HG02884 (cell line): ENCODE measurements around the gene MGAT4C.

Source experiments
- ATAC-seq: cut with Tn5 transposase; IDR thresholded peaks from one replicate; pipeline ENCODE4 v1.9.1; 2021; ENCODE audit warnings: mild to moderate bottlenecking, moderate library complexity; ENCODE audit not compliant: unreplicated experiment

MGAT4C gene

DNA sequence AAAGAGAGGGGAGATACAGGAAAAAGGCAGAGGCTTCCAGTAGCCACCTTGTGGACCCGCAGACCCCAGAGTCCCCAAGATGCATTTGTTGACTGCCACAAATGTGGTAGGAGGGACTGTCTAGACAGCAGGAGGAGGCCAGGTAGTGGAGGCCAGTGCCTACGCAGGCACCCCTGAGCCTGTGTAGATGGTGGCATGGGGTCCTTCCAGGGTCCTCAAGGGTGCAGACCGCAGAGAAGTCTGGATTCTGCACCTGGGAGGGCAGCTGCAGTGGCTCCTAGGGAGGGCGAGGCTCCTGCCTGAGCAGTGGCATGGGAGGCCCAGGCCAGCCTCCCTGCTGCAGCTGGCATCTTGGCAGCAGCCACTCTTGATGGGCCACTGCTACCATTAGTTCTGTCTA, 262.4 kb downstream of the MGAT4C start:
- no peak for ATAC-seq

DNA sequence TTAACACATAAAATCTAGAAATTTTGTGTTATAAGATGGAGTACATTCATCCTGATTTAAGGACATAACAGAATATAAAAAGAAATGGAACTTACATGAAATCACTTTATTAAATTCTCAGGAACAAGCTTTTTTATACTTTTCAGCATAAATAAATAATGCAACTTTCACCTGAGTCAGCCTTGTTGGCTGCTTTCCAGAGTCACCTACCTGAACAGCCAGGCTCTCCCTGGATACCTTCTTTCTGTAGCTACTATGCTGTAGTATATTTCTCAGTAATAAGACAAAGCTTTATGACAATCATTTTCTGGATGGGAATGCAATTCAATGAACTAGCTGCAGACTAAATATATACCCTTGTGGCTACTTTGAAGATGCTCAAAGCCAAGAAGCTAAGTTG, 270.2 kb downstream of the MGAT4C start:
- no peak for ATAC-seq

DNA sequence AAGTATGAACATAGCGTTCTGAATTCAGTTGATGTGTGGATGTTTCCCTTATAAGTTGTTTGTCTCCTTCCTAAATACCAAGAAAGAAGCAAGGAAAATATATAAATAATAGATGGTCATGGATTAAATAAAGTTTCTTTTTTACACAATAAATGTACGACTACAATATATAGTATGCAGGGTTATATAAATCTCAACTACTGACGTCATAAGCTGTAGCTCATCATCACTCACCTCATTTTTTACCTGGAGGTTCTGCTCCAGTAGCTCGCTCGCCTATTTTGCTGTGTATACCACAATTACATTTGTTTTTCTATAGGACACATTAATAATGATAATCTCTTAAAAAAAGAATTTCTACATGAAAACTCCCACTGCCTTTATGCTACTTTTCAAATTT, 272.6 kb downstream of the MGAT4C start:
- ATAC-seq = no peak

DNA sequence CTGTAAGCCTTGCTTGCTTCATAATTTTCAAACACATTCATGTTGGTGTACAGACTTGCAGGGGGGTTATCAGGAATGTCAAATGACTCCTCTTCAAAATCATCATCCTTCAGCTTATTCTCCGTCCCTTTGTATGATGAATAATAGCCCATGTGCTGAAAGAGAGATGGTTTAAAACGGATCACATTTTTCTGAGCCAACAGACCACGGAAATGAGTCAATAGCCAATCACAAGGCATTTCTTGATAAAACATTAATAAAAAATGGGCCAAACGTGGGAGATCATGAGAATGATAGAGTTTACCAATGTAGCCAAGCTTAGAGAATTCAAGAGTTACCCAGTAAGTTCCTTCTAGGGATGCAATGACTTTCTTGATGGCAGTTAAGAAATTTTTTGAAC, 276.6 kb downstream of the MGAT4C start:
- no peak for ATAC-seq

DNA sequence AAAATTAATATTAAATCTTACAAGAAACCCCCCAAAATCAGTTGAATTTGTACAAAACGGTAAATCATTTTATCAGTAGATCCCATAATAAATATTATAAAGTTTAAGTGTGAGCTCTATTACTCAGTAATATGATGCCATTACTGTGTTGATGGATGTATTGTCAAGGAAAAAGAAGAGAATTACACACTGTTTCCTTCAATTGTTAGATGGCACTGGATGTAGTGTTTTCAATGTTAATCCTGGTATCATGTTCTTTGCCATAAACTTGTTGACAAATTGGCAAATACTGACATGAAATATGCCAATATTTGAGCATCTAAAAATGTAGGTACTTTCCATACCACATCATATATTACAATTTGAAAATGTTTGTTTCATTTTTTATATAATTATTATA, 280.5 kb downstream of the MGAT4C start:
- no peak for ATAC-seq

DNA sequence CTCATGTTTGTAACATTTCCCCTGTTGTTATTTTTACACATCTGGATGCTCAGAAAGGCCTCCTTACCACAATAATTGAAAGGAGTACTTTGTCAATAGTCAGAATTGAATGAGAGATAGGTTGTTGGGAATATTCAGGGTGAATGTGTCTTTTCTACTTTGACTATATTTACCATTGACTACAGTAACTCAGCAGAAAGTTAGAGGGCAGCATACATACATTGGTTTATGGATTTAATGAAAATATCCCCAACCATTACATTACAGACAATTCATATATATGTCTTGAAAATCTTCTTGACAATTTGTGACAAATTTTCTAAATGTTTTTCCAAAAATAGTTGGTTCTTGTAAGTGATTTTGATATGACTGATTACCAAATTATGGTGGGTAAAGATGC, 284.4 kb downstream of the MGAT4C start:
- no peak for ATAC-seq

DNA sequence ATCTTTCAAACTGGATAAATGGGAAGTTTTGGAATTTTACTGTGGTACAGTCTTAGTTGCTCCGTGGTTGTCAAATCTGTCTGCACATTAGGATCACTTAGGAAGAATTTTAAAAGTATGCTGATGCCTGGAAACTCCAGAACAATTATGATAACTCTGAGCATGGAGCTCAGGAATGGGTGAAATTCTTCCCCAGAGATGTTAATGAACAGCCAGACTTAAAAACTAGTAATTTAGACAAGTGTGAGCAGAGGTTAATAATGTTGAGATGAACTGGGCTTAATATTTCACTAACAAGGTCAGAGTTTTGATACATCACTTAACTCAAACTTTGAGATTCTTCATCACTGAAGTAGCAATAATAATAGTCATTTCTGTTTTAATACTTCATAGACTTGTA, 287.6 kb downstream of the MGAT4C start:
- no peak for ATAC-seq

DNA sequence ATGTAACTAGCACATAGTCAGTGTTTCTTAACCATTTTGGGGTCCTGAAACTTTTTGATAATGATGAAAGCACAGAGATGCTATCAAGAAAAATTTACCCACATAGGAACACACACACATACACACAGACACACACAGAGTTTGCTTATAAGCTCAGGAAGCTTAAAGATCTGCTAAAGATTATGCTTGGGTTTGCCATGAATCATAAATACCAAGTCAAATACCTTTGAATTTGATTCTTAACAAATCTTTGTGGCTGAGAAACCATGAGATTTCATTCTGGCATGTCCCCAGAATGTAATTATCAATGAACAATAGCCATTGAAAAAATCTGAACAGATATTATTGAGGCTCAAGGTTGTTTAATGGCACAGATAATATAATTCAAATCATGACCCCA, 292.9 kb downstream of the MGAT4C start:
- no peak for ATAC-seq

DNA sequence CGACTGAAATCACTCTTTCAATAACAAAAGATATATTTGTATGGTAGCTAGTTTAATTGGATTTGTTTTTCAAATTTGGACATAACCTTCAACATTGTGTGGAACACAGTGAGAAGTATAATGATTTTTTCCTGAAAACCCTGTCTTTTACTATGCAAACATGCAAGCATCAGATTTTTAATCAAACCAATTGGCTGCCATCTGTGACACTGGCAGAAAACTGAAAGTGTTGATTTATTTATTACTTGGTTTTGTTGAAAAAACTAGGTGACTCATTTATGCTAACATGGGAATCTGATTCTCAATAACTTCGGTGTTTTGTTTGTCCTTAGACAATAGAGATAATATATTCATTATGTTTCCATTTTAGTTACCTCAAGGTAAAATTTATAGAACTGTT, 300.1 kb downstream of the MGAT4C start:
- no peak for ATAC-seq

DNA sequence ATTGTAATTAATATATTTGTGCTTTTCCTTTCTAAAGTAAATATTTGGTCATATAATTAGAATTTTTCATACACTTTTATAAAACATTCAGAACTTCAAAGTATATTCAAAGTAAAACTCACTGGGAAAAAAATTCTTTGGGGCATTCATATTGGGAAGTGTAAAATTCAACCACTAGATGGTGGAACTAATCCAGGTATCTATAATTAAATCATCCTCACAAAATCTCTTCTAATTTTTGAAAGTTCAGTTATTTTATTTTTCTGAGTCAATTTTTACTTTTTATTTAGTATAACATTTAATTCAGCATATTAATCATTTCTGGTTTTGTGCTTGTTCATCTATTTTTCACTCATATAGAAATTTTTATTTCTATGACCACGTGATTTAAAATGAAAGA, 301.1 kb downstream of the MGAT4C start:
- no peak for ATAC-seq

DNA sequence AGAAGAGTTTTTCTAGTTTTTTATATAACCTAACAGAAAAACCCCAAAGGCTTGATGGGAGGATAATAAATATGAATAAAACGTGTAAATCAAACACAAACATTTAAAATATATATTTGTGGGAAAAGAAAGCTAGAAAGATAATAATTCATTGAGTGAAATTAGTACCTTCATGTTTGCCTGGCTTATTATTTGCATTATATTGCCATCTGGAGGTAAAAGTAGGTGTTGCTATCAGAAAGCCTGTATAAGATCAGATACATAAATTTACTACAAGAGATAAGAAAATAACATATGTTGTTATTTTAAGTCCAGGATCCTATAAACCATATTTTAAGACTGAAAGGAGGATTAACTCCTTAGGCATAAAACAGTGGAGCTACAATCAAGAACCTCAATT, 304.4 kb downstream of the MGAT4C start:
- no peak for ATAC-seq

DNA sequence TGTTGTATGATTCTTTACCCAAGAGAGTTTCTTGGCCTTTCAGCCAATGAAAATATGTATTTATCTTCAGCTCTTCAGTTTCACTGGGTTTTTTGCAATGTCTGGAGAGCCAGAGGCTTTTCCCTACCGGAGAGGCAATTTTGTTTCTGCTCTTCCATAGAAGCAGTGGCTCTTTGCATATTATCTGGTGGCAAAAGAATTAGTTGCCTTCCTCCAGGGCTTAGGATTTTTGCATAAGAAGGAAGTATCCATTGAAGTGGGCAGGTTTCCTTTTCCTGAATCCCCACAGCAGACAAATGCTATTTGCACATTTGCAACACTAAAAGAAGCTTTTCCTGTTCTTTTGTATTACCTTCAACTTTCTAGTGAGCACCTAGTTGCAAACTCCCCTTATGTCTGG, 306.9 kb downstream of the MGAT4C start:
- no peak for ATAC-seq

DNA sequence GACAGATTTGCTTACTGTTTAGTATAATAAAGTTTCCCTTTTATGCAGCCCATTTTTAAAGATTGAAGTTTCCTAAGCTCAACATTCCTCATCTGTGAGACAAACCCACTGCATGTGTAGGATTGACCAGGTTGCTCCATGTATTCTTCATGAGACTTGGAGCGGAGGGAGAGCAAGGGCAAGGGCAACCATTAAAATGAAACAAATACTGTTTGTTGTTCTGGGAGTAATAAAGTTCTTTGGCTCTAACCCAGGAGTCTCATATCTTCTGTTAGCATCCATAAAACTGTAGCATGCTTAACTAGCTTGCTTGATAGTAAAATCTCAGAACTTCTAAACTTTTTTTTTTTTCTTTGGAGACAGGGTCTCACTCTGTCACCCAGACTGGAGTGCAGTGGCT, 307.9 kb downstream of the MGAT4C start:
- no peak for ATAC-seq

DNA sequence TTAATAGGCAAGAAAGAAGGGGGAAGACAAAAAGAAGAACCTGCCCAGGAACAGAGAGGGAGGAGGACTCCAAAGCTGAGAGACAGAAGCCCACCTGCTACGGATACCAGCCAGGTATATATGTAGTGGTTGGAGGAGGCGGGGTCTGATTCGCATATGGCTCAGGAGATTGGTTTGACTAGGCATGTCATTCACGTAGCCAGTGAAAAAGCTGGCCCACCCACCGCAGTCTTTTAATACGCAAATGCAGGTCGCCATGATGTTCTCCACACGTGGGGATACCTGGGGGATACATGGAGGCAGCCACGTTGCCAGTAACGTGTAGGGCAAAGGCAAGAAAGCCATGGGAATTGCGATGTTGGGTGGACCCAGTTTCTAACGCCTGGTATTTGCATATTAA, 308.9 kb downstream of the MGAT4C start:
- ATAC-seq = no peak

DNA sequence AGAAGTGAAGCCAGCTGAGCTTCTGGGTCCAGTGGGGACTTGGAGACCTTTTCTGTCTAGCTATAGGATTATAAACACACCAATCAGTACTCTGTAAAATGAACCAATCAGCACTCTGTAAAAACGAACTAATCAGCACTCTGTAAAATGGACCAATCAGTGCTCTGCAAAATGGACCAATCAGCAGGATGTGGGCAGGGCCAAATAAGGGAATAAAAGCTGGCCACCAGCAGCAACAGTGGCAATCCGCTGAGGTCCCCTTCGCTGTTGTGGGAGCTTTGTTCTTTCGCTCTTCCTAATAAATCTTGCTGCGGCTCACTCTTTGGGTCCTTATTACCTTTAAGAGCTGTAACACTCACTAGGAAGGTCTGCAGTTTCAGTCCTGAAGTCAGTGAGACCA, 309.8 kb downstream of the MGAT4C start:
- ATAC-seq = no peak

DNA sequence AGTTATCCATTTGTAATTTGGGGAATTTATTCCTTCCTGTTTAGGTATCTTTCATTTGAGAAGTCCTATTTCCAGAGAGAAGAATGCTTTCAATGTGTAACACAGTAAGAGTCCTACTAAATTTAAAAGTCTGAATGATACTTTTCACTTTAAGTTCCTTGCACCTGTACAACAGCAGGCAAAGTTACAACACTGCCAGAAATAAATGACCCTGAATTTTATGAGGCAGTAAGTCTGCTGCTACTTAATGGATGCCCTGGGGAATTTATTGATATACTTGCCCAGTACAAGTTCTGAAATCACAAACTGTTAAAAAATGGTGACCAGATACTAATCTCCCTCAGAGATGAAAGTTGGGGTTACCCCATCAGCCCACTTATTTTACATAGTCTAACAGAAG, 329.0 kb downstream of the MGAT4C start:
- no peak for ATAC-seq

DNA sequence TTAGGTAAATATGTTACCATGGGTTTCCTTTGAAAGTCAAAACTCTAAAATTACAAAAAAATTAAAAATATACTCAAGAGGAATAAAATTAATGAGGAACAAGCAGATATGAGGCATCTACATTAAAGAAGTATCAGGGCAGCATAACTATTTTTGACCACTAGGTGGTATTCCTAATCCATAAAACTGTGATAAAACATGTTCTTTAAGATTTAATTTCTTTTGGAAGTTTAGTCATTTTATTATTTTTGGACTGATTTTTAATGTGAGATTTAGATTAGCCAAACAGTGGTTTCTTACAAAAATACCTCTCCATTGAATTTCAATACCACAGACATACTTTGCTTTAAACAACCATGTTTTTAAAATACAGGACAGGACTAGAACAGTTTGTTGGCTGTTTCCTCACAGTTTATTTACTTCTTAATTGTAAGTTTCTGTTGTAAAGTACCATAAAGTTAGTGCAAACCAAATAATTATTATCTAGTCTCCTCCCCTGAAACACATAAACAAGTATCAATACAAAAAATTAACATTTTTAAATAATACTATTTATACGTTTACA, 332.3 kb downstream of the MGAT4C start:
- peak; percentile 52 for ATAC-seq

DNA sequence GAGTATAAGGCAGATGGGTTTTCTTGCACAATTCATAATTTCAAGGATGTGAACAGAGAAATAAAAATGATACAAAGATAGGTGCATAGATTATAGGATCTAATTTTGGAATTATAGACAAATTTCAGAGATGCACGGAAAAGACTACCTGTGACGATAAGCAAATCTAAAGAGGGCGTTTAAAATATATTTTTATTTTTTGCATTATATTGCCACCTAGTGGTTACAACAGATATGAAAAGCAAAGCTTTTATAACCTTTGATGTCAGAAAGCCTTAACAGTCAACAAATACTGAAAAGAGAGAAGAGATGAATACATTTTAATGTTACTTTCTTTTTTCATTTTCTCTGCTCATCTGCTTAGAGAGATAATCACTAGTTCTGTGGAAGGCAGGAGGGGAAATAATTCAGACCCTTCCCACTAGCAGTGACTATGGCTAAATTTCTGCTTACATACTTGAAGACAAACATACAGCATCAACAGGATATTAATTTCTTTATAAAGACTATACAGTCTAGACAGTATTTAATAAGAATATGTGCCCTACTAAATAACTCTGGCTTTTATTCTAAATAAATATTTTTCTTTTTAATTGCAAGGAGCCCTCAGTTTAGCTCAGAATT, 335.8 kb downstream of the MGAT4C start:
- no peak for ATAC-seq
